Right ventricle myocardium inferior (tissue), 1 donor: ENCODE data around the gene NPBWR2. TPM values are rescaled to one million over a fixed set of nuclear protein-coding genes. Genes with fewer than 3 reads are reported as not detected.
"Not testable (repeated sequence)": the region's sequence is repeated elsewhere in the genome, so short reads cannot be mapped to it uniquely, and the experiment has no call there.

Source experiments
- ATAC-seq: fragments of 200-7000 bp; cut with Tn5 transposase; one replicate; pipeline ENCODE4 v1.9.1; 2020; ENCODE audit warnings: mild to moderate bottlenecking, moderate library complexity
- DNase-seq: peaks from one replicate; pipeline ENCODE4 v3.0.0; 2021; ENCODE audit errors: missing footprints
- intact Hi-C: fragments of 100-400 bp; cut with DNase I; formaldehyde crosslinking; loops from one replicate; pipeline ENCODE4 v1.11.0; 2022
- total RNA-seq: library from RNA; stranded (reverse); fragmentation: NEBNext Ultra II Directional; extraction: Animal tissue kit (Norgen Biotek cat#: 25700); gene quantifications from one replicate; pipeline ENCODE4 v1.2.1, GENCODE V29; 2021
- donor health status: DM: no; HTN: yes; CAD: no; lungs with severe emphysema.

Gene NPBWR2
- total RNA-seq, 1 donor from 2014 or later = not detected

DNA sequence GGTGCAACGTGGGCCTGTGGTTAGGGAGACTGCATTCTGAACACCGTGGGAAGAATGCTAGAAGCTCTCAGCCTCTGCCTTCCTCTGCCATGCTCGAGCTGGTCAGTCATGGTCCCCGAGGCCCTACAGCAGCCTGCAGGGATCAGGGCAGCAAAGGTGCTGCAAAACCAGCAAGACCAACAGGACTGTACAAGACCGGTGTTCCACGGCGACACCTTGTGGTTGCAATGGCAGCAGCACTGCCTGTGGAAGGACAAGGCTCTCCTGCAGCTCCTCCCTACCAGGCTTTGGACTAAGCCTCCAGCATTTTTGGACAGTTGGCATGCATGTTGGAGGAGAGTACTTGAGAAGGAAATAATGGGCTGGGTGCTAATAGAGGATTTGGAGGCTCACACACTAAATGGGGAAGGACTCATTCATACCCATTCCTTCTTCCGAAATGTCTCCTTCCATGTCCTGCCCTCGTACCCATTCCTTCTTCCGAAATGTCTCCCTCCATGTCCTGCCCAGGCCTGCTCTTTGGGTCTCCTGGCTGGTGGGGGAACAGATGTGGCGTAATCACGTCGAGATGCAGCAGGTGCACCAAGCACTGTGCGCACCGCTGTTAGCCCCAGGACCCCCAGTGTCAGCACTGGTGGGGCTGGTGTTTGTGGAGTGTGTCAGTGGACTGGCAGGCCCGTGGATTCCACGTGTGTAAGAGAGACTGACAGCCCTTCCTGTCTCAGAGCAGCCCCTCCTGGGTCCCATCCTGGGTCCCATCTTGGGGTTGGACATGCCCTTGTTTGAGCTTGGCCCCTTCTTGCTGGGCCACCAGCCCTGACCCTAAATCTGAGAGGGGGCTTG lies 38.3 kb upstream of the NPBWR2 start:
- ATAC-seq = no peak
- DNase-seq = peak; percentile 32
- intact Hi-C loops = no loop called here

DNA sequence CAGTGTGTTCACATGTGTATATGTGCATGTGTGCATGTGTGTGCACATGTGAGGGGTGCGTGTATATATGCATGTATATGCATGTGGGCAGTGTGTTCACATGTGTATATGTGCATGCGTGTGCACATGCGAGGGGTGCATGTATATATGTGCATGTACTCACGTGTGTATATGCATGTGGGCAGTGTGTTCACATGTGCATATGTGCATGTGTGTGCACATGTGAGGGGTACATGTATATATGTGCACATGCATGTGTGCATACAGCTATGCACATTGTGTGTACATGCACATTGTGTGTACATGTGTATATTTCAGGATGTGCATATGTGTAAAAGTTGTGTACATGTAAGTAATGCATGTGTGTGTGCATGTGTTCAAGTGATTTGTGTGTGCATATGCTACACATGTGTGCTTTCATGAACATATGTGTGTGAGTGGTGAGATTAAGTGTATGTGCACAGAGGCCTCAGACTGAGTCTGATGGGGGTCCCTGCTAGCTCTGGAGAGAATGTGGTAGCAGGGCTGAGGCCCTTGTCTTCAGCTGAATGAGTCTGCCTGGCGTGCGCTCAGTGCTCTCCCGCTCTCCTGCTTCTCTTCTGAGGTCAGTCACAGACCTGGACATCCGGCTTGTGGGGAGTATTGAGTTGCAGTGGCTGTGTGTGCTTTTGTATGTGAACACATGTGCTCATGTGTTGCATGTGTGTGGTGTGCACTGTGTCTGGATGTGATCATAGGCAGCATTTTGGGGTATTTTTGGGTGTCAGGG lies 37.0 kb upstream of the NPBWR2 start:
- ATAC-seq = no peak
- intact Hi-C loops = no loop called here
- DNase-seq = peak; percentile 21

DNA sequence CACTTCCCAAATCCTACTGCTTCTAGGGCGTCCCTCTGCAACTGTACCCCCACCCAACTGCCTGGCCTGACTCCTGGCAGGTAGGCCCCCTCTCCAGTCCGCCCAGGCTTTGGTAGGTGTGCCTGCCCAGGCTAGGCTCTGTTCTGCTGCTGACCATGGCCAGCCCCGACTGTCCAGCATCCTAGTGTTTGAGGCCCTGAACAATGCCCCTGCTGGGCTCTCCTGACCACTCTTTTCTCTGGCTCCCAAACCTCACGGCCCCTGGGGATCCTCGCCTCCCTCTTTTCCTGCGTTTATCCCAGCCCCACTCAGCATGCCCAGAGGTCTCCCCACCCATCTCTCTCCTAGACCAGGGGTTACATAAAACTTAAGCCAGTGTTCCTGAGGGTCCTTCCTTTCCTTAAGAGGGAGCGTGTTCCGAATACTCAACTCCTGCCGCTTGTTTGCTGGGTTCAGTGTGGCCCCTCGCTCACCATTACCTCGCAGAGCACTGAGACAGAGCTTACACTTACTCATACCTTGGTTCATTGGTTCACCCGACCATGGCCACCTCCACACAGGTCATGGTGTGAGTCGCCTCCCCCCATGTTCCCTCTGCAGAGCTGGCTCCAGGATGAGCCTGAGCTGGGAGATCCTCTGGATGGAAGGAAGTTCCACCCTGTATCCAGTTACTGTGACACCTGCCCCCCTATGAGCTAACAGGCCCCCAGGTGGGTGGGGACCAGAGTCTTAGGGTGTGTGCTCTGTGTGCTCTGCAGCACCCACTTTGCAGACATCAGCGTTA lies 35.8 kb upstream of the NPBWR2 start:
- DNase-seq (no peak), ATAC-seq (no peak)
- intact Hi-C loops = no loop called here

DNA sequence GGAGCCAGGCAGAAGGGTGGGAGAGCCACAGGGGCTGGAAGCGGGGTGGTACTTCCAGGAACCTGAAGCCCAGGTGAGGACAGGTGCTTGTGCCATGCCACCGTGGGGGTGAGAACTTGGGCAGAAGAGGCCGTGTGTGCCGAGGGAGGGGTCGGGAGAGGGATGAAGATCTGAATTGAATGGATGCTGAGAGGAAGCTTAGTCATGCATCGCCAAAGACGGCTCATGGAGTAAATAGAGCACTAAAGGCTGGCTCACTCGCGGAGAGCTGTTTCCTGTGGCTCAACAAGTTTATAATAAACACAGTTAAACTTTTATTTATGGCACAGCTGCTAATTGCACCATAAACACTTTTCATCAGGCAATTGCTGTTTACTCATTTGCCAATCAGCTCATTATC lies 35.2 kb upstream of the NPBWR2 start:
- intact Hi-C loops = no loop called here
- ATAC-seq (no peak), DNase-seq (no peak)

DNA sequence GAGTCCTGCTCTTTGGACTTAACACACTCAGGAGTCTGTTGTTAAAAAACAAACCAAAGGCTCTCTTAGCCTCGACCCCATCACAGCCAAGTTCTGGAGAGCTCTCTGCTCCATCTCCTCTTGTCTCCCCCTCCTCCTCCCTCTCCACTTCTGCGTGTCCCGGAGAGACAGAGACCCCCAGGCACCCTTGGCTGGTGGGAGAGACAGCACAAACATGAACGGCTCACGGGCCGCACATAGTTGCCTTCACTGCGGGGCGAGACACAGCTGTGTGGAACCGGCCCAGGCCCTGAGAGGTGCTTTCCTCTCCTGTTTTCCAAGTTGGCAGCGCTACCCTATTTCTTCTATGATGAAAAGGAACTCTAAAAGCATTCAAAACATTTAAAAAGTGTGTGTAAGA lies 33.6 kb upstream of the NPBWR2 start:
- ATAC-seq = no peak
- intact Hi-C loops = no loop called here
- no peak for DNase-seq

DNA sequence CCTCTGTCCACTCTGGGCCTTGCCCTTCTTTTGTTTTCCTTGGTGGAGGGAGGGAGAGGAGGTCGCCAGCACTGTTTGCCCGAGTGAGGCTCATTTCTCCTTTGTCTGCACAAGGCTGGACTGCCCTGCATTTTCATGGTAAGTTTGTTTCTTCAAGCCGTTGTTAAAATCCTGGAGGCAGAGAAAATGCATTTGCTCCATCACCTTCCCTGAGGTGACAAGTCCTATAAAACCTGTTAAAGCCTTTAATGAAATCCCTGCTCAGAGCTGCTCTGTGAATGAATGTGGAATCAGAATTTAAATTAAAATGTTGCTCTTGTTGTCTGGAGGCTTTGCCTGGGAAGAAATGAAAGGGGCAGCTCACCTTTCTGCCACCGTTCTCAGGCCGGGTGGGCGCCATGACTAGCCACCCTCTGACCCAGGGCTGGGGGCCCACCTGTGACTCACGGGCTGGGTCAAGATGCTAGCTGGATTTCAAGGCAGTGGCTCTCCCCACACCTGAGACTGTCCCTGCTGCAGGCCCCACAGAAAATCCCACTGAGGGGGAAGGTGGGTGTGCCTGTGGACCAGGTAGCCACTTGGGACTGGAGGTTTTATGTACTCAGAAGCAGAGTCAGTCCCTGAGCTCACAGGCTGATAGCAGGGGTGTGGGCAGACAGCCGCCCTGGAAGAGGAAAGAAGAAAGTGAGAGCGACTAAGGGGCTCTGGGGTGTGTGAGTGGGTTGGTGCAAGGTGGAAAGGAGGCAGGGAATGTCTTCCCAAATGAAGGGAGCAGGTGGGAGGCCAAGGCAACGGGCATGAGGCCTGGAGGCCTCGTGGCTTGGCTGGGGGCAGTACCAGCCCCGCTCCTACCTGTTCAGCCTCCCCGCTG lies 32.9 kb upstream of the NPBWR2 start:
- ATAC-seq (no peak), DNase-seq (no peak)
- intact Hi-C loops = no loop called here

DNA sequence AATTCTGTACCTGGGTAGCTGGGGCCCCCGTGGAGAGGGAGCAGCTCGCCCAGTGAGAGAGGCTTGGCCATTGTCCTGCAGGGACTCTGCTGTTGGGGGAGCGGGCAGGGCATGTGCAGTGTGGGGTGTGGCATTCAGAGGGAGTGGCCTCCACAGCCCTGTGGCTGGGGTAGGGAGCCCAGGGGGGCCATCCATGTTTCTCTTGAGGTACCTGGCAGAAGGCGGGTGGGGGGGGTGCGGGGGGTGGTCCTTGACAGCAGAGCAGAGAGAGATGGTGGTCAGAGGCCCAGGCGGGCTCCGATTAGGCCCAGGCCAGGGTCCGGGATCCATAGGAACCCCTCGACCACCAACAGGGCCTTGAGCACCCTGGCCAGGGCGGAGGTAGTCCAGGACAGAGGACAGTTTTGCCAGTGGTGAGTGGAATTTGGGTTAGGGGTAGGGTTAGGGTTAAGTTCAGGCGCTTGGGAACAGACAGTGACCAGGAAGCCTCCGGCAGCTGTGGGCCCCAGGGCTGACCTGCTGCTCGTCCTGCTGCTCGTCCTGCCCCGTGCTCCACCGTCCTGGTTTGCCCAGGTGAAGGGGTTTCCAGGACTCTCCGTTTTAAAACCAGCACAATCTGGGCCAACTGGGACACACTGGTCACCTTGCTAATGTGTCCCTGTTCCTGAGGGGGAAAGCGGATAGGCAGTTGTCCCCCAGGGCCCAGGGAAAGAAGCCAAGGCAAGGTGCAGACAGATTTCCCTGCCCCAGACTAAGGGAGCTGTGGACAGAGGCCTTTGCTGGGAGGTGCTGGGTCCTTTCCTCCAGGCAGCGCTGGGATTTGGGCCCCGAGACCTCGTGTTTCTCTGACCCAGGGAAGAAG lies 32.1 kb upstream of the NPBWR2 start:
- DNase-seq (no peak), ATAC-seq (no peak)
- intact Hi-C loops = no loop called here

DNA sequence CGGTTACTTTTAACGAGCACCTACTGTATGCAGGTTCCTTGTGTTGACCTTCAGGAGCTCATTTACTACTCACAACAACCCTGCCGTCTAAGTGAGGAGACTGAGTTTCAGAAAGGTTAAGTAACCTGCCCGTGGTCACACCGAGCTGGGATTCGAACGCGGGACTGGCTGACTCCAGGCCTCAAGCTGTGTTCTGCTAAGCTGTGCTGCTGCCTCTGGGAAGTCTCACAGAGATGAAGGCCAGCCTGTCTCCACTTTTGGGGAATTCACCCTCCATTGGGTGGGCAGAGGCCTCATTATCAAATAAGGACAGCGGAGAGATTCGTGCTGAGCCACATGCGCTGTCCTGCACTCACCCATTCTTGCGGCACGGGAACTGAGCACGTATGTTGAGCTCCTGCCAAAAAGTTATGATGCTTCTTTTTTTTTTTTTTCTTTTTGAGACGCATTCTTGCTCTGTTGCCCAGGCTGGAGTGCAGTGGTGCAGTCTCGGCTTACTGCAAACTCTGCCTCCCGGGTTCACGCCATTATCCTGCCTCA lies 31.0 kb upstream of the NPBWR2 start:
- ATAC-seq = no peak
- no peak for DNase-seq
- intact Hi-C loops = no loop called here

DNA sequence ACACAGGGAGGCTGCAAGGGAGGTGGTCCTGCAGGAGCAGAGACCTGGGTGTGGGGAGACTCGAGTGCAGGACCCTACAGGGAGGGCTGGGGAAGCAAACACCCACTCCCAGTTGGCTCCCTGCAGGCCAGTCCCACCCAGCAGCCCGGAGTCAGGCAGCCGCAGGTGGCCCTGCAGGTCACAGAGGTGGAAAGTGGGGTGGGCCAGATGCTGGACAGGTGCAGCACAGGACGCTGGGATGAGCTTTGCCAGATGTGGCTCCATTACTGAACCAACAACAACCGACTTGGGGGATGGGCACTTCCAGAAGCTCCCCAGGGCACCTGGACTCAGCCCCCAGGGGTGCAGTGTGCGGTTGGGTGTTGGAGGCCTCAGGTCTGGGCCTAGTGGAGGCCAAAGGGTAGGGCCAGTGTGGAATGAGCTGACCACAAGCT lies 30.2 kb upstream of the NPBWR2 start:
- no peak for DNase-seq
- peak; percentile 31 for ATAC-seq
- intact Hi-C loops = no loop called here

DNA sequence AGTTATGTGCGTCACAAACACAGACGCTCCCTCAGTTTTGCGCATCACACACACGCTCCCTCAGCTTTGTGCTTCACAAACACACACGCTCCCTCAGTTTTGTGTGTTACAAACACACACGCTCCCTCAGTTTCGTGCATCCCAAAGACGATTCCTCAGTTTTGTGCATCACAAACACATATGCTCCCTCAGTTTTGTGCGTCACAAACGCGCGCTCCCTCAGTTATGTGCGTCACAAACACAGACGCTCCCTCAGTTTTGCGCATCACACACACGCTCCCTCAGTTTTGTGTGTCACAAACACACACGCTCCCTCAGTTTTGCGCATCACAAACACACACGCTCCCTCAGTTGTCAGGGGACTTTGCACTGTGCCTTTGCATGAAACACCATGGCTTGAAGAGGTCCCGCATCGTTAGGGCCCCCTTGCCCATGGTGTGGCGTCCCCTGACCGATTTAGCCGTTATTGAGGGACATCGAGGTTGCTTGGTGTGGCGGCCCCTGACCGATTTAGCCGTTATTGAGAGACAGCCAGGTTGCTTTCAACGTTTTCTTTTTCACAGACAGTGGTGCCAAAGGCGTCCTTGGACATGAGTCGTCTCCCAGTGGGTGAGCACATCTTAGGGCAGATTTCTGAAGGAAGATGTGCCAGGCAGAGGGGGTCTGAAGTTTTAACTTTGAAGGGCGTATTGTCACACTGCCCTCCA lies 28.8 kb upstream of the NPBWR2 start:
- DNase-seq = no peak
- intact Hi-C loops = no loop called here

DNA sequence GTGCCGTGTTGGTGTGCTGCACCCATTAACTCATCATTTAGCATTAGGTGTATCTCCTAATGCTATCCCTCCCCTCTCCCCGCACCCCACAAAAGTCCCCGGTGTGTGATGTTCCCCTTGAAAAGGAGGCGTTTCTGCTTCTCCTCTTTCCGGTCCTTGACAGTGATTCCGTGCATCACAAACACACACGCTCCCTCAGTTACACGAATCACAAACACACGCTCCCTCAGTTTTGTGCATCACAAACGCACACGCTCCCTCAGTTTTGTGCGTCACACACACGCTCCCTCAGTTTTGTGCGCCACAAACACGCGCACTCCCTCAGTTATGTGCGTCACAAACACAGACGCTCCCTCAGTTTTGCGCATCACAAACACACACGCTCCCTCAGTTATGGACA lies 27.4 kb upstream of the NPBWR2 start:
- not testable (repeated sequence) for ATAC-seq

More for the DNA sequence above, 28.8 kb upstream of the NPBWR2 start:
- no peak for ATAC-seq

DNA sequence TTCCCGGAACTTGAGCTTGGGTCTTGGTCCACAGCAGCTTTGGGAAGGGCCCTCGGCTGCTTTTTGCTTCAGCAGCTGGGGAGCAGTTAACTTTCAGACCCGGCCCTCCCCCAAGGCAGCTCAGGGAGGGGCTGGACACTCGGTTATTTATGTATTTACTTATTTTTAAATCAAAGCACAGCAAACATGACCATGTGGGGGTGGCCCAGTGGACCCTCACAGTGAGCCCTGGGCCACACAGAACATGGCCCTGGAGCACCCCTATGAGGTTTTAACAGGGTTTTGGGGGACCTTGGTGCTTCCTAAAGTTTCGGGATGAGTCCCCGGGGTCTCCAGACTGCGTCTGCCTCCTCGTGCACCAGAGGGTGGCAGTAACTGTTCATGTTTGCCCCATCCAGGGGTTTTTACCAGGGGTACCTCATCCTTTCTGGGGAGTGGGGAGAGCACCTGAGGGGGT lies 26.6 kb upstream of the NPBWR2 start:
- DNase-seq (no peak), ATAC-seq (no peak)
- intact Hi-C loops = no loop called here

More for the DNA sequence above, 27.4 kb upstream of the NPBWR2 start:
- intact Hi-C loops, DNase-seq: not testable (repeated sequence)

DNA sequence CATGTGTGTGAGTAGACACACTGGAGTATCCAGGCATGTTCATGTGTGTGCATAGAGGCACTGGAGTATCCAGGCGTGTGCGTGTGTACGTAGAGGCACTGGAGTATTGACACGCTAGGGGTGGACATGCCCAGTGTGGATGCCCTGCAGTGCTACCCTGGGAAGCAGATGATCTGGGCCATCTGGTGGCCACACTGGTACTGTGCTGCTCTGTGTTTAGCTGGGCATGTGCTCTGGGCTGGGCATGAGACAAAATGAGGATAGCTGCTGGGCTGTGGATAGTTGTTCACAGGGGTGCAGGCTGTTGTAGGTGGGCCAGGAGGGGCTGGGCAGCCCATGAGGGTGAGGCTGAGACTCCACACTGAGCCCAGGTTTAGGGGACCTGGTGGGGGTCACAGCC lies 24.0 kb upstream of the NPBWR2 start:
- DNase-seq (no peak), ATAC-seq (no peak)
- intact Hi-C loops = no loop called here

DNA sequence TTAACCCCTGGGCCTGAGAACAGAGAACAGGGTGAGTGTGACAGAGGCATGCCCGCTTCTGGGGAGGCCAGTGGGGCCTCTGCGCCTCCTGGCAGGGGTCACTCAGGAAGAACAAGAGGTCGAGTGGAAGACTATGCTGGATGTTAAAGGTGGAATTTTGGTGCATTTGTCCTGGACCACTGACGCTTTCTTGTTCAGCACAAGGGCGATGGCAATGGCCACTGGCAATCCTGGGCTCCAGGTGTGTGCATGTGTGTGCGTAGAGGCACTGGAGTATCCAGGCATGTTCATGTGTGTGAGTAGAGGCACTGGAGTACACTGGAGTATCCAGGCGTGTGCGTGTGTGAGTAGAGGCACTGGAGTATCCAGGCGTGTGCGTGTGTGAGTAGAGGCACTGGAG lies 23.5 kb upstream of the NPBWR2 start:
- ATAC-seq (no peak), DNase-seq (no peak)
- intact Hi-C loops = no loop called here

DNA sequence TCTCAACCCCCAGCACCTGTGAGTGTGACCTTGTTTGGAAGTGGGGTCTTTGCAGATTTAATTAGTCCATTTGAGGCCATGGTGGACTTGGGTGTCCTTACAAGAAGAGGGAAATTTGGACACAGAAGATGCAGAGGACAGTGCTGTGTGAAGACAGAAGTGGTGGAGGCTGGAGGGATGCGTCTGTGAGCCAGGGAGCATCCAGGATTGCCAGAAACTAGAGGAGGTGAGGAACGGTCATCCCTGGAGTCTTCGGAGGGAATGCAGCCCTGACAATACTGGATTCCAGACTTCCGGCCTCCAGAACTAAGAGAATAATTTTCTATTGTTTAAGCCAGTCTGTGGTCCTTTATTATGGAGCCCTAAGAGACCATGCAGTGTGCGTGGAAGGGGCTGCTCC lies 22.9 kb upstream of the NPBWR2 start:
- intact Hi-C loops = no loop called here
- ATAC-seq = no peak
- no peak for DNase-seq

DNA sequence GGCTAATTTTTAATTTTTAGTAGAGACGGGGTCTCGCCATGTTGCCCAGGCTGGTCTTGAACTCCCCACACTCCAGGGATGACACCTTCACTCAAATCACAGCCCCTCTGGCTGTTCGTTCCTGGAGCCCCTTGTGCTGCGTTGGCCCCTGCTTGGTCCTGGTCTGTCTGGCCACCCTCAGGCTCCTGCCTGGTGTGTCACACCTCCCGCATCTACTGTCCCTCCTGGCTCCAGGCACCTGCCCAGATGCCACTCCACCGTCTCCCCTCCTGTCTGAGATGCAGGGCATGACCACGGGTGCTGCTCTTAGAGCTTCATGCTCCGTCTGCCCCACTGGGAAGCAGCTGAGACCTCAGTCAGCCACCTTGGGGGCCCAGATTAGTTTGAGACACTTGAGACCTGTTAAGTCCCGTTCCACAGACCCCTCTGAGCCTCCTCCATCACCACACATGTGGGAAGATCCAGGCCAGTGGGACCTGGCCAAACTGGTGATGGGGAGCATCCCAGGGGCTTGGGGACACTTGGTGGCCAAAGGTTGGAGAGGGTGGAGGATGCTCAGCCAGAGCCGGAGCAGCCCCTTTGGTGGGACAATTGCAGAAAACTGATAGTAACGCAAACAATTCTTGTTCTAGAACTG lies 21.9 kb upstream of the NPBWR2 start:
- intact Hi-C loops = no loop called here
- ATAC-seq (no peak), DNase-seq (no peak)
